ENCODE results near the gene WDFY4.

DNA sequence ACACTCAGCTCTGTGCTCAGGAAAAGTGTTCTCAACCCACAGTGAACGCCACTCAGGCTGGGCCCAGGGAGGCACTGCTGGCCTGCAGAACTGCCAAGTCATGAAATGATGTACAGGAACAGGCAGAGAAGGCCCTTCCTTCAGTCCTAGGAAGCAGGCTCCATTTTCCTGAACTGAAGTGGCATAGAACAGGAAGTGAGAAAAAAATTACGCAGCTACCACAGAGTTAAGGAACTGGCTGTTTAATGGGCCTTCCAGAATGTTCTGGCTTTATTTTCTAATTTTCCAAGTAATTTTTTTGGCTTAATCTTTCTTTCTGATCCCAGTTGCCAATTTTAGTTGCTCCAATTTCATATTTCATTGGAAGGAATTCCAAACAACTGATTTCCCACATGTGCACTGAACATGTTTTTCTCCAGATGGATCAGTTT, 215.7 kb downstream of the WDFY4 start:
- no peak for TF ChIP-seq BACH2 (CRISPR knock-in tag; IDR thresholded peaks at IDR 0.05; ENCODE audit: borderline replicate concordance)
- TF ChIP-seq ZC3H10 (CRISPR knock-in tag; IDR thresholded peaks at IDR 0.05): no peak
